Transverse colon (tissue), 4 donors: ENCODE results near the gene PRKCE. TPM values are rescaled to one million over a fixed set of nuclear protein-coding genes. Genes with fewer than 3 reads are reported as not detected.

Source experiments
- DNase-seq: peaks from one replicate; pipeline ENCODE4 v3.0.0-alpha.2; 2019
- H3K27ac ChIP-seq, 4 donors: fragments of 200-600 bp; sonication (generic); 2 replicates each; pipeline ENCODE4 v1.5.1; 2016 to 2018; ENCODE audit warnings: inconsistent platforms in 4 of 4
- H3K27me3 ChIP-seq: fragments of 200-600 bp; sonication (generic); 2 replicates; pipeline ENCODE4 v1.5.1; 2017; ENCODE audit warnings: inconsistent platforms
- H3K36me3 ChIP-seq, 4 donors: fragments of 200-600 bp; sonication (generic); 2 replicates each; pipeline ENCODE4 v1.5.1; 2017 to 2019; ENCODE audit warnings: inconsistent platforms in 4 of 4
- H3K4me1 ChIP-seq, 4 donors: fragments of 200-600 bp; sonication (generic); 2 replicates each; pipeline ENCODE4 v1.5.1; 2017 to 2020; ENCODE audit warnings: inconsistent platforms in 4 of 4
- H3K4me3 ChIP-seq, 4 donors: fragments of 200-600 bp; sonication (generic); 1 replicate in 1 of 4; 2 replicates in 3 of 4; pipeline versions ENCODE4 v1.5.1 to v1.6.1; 2017 to 2019; ENCODE audit warnings: inconsistent platforms in 4 of 4
- H3K9me3 ChIP-seq, 2 donors: fragments of 200-600 bp; sonication (generic); 2 replicates each; pipeline ENCODE4 v1.5.1; 2017 to 2019; ENCODE audit warnings: inconsistent platforms in 2 of 2
- CTCF ChIP-seq, 5 experiments: fragments of 200-600 bp in 3 of 5; fragments of 450-650 bp in 2 of 5; sonication (generic) in 3 of 5; IDR thresholded peaks; 1 replicate in 2 of 5; 2 replicates in 3 of 5; pipeline ENCODE4 v1.5.1; 2016 to 2017; ENCODE audit warnings: antibody characterized with exemption in 5 of 5, inconsistent platforms in 3 of 5, mild to moderate bottlenecking in 2 of 5, moderate library complexity in 1 of 5
- EP300 ChIP-seq: sonication (generic); formaldehyde crosslinking; IDR thresholded peaks from one replicate; pipeline ENCODE4 v1.6.1; 2017; ENCODE audit warnings: antibody characterized with exemption, low read depth
- POLR2A ChIP-seq: fragments of 450-650 bp; IDR thresholded peaks from one replicate; pipeline ENCODE4 v1.6.1; 2016; ENCODE audit warnings: antibody characterized with exemption, mild to moderate bottlenecking, moderate library complexity
- POLR2AphosphoS5 ChIP-seq, 3 donors: sonication (generic); formaldehyde crosslinking; IDR thresholded peaks; one replicate each; pipeline ENCODE4 v1.6.1; 2016; ENCODE audit warnings: antibody characterized with exemption in 3 of 3
- WGBS, 2 donors: methylation state at CpG; one replicate each; pipeline ENCODE4 v1.1.5; 2018; ENCODE audit warnings: low coverage in 1 of 2; 5-methylcytosine and 5-hydroxymethylcytosine counted together
- in situ Hi-C, 4 donors: fragments of 200-750 bp; cut with MboI; loops; one replicate each; pipeline versions ENCODE4 v1.15.0 to v1.15.1; 2017; ENCODE audit warnings: low sequenced_read_pairs in 3 of 4, low pct_ligation_motif_present in 1 of 4, low pct_unique_long_range_greater_than_20kb in 1 of 4
- intact Hi-C: fragments of 100-400 bp; cut with DNase I; formaldehyde crosslinking; loops from one replicate; pipeline ENCODE4 v1.15.1; 2023; ENCODE audit warnings: low total_unique reads
- total RNA-seq, 4 donors: library from RNA; depleted of rRNA; stranded (reverse); fragments of >200 nt; gene quantifications; one replicate each; pipeline ENCODE4 v1.1.0, GENCODE V29; 2016

Gene PRKCE
- total RNA-seq, 4 donors from 2014 or later, result 8.6 to 20.6 (median 11.3) TPM

- WGBS, 2 donors, result 75% methylated on average over 5 of the region's 5 CpGs; no CpG with 5 or more reads in 1 of the 2 donors
- TF ChIP-seq POLR2A (no peak), POLR2AphosphoS5 (IDR thresholded peaks at IDR 0.05) (no peak), CTCF (IDR thresholded peaks at IDR 0.05) (no peak), EP300 (no peak)
- H3K4me3 ChIP-seq, result no peak overlapping the region
- H3K27me3 ChIP-seq, result peaks cover 3% of the 10 kb centered on the region
- intact Hi-C loops (no loop called here), in situ Hi-C loops (loop anchor here in 1 of 4 donors (25.0 kb wide), 1 partner anchor 725 kb away; no protein-coding TSS in a partner anchor)
- H3K4me1 ChIP-seq, result no peaks in the 10 kb centered on the region
- no peaks in the 10 kb centered on the region for H3K9me3 ChIP-seq
- H3K36me3 ChIP-seq, result no peaks in the 10 kb centered on the region
- DNase-seq, result no peak
- H3K27ac ChIP-seq, result no peak overlapping the region
Measured at GRCh38 chr2:45637440-45637839, 14.0 kb upstream of the PRKCE start.

- 73% methylated on average over 2 of the region's 2 CpGs; no CpG with 5 or more reads in 1 of the 2 donors for WGBS, 2 donors
- in situ Hi-C loops, result loop anchor here in 3 of 4 donors (10.0 to 25.0 kb wide), 3 partner anchors 134 to 722 kb away; no protein-coding TSS in a partner anchor
- Histone ChIP-seq H3K27me3 (peaks cover 14% of the 10 kb centered on the region), H3K4me1 (peaks cover 5 to 12% (median 9%) of the 10 kb centered on the region in 4 donors), H3K36me3 (no peaks in the 10 kb centered on the region), H3K9me3 (no peaks in the 10 kb centered on the region), H3K27ac (no peak overlapping the region), H3K4me3 (no peak overlapping the region)
- intact Hi-C loops, result no loop called here
- DNase-seq, result no peak
- TF ChIP-seq EP300, result no peak
- TF ChIP-seq POLR2A, result no peak
- no peak for TF ChIP-seq CTCF (IDR thresholded peaks at IDR 0.05)
- TF ChIP-seq POLR2AphosphoS5 (IDR thresholded peaks at IDR 0.05), result no peak
Measured at GRCh38 chr2:45640576-45640975, 10.9 kb upstream of the PRKCE start.

- H3K4me1 ChIP-seq, result peaks cover 7 to 18% (median 11%) of the 10 kb centered on the region in 4 donors
Measured at GRCh38 chr2:45643095-45643494, 8.4 kb upstream of the PRKCE start.

More at GRCh38 chr2:45643095-45643494, 8.4 kb upstream of the PRKCE start:
- Histone ChIP-seq H3K4me3 (peak overlapping the region; percentile 44 to 64 (median 52)), H3K27ac (peak overlapping the region in 1 of 4 donors; percentile 66), H3K9me3 (no peaks in the 10 kb centered on the region), H3K27me3 (peaks cover 14% of the 10 kb centered on the region), H3K36me3 (no peaks in the 10 kb centered on the region)
- intact Hi-C loops, result loop anchor here (2.0 kb wide), 1 partner anchor 294 kb away; no protein-coding TSS in a partner anchor
- in situ Hi-C loops, result loop anchor here in 3 of 4 donors (10.0 to 25.0 kb wide), 3 partner anchors 132 to 719 kb away; no protein-coding TSS in a partner anchor
- TF ChIP-seq CTCF (IDR thresholded peaks at IDR 0.05) (no peak), POLR2AphosphoS5 (IDR thresholded peaks at IDR 0.05) (no peak)
- DNase-seq, result no peak
- WGBS, 2 donors, result 26 to 60% methylated on average over 4 to 10 of the region's 11 CpGs
